ENCODE measurements around the gene PSMB5. TPM values are rescaled to one million over a fixed set of nuclear protein-coding genes. Genes with fewer than 3 reads are reported as not detected.
A peak's percentile ranks its signal among the peaks of the same experiment; 100 is the strongest.

PSMB5 gene
- total RNA-seq, 1 donor from 2014 or later = 118 TPM

DNA sequence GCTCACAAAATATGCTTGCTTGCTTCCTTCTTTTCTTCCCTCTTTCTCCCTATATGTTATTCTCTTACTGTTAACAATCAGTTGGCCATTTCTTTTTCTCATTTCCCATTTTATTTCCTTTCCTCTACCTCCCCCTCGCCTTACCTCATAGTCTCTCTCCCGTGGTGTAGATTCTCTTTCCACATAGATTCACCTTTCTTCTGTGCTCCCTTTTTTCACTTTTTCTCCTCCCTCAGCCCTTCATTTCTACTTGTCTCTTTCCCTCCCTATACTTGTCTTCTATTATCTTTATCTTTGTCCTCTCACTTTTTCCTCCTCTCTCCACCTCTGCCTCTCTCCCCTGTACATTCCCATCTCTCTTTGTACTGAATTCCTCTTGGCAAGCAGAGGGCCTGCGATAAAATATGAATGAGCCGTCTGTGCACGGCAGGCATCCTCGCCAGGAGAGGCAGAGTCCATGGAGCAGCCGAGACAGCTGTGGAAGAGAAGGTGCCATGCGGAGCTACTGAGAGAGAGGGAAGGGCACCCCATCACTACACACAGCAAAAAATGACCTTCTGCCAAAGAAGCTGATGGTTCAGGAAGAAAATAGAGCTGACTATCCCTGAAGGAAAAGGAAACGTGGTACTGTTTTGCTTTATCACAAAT lies 36.9 kb downstream of the PSMB5 start:
- no peak overlapping the region for H3K27ac ChIP-seq (replicated peaks)
- intact Hi-C loops (cut with micrococcal nuclease) = no loop called here
- no peaks in the 10 kb centered on the region for H3K27me3 ChIP-seq (ENCODE audit: low read depth)
- no peaks in the 10 kb centered on the region for H3K9me3 ChIP-seq (replicated peaks)
- TF ChIP-seq, protein P1, sequence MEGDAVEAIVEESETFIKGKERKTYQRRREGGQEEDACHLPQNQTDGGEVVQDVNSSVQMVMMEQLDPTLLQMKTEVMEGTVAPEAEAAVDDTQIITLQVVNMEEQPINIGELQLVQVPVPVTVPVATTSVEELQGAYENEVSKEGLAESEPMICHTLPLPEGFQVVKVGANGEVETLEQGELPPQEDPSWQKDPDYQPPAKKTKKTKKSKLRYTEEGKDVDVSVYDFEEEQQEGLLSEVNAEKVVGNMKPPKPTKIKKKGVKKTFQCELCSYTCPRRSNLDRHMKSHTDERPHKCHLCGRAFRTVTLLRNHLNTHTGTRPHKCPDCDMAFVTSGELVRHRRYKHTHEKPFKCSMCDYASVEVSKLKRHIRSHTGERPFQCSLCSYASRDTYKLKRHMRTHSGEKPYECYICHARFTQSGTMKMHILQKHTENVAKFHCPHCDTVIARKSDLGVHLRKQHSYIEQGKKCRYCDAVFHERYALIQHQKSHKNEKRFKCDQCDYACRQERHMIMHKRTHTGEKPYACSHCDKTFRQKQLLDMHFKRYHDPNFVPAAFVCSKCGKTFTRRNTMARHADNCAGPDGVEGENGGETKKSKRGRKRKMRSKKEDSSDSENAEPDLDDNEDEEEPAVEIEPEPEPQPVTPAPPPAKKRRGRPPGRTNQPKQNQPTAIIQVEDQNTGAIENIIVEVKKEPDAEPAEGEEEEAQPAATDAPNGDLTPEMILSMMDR (IDR thresholded peaks at IDR 0.05; ENCODE audit: borderline replicate concordance) = no peak
- no peaks in the 10 kb centered on the region for H3K36me3 ChIP-seq
- H3K4me1 ChIP-seq = peaks cover 21% of the 10 kb centered on the region
- DNase-seq = no peak
- no peak overlapping the region for H3K4me3 ChIP-seq

DNA sequence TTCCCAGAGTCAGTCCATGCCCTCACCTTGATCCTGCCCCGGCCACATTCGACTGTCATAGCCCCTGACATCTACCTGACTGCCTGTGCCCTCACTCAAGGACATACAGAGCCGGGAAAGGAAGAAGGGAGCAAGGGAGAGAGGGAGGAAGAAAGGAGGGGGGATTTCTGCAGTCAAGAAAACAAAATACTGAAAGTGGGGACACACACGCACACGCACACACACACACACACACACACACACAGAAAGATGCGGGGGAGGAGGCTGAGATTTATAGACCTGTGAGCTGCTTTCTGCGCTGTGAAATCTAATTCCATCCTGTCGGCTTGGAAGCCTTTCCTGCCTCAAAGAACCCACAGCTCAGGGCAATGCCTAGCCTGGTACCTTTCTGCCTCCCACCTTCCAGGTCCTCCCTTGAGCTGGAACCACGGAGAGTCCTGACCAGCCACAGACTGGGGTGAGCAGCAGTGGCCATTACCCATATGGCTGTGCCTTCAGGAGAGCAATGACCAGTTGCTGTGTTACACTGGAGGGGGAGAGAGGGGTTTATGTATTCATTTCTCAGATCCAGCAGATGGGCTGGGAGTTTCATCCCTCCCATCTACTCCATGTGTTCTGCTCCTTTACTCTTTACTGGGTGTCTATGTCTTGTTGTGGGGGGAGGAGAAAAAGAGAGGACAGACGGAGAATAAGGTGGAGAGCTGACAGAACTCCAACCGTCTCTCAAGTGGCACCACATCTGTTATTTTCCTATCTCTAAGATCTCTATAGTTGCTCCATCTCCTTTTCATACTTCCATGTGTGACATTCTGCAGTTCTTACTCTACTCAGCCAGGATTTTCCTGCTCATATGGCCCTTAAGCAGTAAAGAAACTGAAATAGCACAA lies 37.7 kb downstream of the PSMB5 start:
- Histone ChIP-seq H3K27ac (replicated peaks) (no peak overlapping the region), H3K4me3 (no peak overlapping the region), H3K36me3 (no peaks in the 10 kb centered on the region), H3K4me1 (peaks cover 21% of the 10 kb centered on the region), H3K27me3 (ENCODE audit: low read depth) (no peaks in the 10 kb centered on the region), H3K9me3 (replicated peaks) (no peaks in the 10 kb centered on the region)
- DNase-seq = no peak
- TF ChIP-seq, protein P1 (IDR thresholded peaks at IDR 0.05; ENCODE audit: borderline replicate concordance) = no peak
- intact Hi-C loops (cut with micrococcal nuclease) = no loop called here

DNA sequence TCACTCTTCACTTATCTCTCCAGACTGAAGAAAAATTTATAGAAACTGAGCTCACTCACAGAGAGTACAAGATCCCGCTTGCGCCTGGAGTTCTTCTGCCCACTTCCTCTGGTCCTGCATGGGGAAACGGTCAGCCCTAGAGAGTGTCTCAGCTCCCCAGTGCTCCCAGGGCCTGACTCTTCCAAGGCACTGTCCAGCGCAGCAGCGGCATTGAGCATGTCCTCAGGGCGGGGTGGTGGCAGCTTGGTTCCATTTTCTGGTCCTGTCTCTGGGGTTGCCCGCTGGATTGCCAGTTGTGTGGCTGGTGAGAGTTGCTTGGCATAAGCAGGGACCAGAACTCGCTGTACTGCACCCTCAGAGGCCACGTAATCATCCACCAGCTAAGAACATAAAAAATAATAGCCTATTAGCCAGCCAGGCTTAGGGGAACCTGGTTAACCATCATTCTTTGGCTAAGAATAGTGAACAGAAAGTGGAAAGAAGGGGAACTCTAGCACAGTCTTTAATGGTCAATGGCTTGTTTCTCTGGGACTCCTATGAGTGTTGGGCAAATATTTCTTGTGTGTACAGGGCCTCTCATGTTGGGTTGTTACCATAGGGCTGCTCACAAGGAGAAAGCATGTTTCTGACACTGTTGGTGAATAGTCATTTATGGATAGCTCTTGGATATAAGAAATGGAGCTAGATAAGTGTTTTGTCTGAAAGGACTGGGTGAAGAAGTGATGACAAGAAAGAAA lies 38.6 kb downstream of the PSMB5 start:
- TF ChIP-seq, protein P1 (IDR thresholded peaks at IDR 0.05; ENCODE audit: borderline replicate concordance) = no peak
- peaks cover 21% of the 10 kb centered on the region for H3K4me1 ChIP-seq
- intact Hi-C loops (cut with micrococcal nuclease) = no loop called here

DNA sequence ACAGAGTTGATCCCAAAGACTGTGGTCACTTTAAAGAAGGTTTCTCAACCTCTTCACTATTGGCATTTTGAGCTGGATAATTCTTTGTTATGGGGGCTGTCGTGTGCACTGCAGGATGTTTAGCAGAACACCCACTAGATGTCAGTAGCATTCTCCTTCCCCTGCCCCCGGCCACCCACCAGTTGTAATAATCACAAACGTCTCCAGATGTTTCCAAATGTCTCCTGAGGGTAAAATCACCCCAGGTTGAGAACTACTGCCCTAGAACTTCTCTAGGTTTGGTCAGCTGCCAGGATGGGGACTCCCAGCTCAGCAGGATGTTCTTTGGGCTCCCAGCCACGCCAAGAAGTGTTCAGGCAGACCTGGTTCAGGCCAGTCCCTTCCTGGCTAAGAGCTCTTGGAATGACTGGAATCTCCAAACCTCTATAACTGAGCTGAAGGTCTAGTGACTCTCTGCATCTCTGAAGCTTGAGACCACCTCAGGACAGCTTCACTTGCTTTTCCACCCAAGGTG lies 39.9 kb downstream of the PSMB5 start:
- Histone ChIP-seq H3K36me3 (peaks cover 3% of the 10 kb centered on the region), H3K4me3 (no peak overlapping the region), H3K27me3 (ENCODE audit: low read depth) (no peaks in the 10 kb centered on the region), H3K4me1 (peaks cover 21% of the 10 kb centered on the region), H3K27ac (replicated peaks) (no peak overlapping the region), H3K9me3 (replicated peaks) (no peaks in the 10 kb centered on the region)
- intact Hi-C loops (cut with micrococcal nuclease) = no loop called here
- TF ChIP-seq, protein P1 (IDR thresholded peaks at IDR 0.05; ENCODE audit: borderline replicate concordance) = peak; percentile 66
- DNase-seq = no peak

More for the DNA sequence above, 38.6 kb downstream of the PSMB5 start:
- H3K27ac ChIP-seq (replicated peaks) = no peak overlapping the region
- no peaks in the 10 kb centered on the region for H3K27me3 ChIP-seq (ENCODE audit: low read depth)
- no peaks in the 10 kb centered on the region for H3K9me3 ChIP-seq (replicated peaks)
- no peak for DNase-seq
- H3K4me3 ChIP-seq = no peak overlapping the region
- no peaks in the 10 kb centered on the region for H3K36me3 ChIP-seq

DNA sequence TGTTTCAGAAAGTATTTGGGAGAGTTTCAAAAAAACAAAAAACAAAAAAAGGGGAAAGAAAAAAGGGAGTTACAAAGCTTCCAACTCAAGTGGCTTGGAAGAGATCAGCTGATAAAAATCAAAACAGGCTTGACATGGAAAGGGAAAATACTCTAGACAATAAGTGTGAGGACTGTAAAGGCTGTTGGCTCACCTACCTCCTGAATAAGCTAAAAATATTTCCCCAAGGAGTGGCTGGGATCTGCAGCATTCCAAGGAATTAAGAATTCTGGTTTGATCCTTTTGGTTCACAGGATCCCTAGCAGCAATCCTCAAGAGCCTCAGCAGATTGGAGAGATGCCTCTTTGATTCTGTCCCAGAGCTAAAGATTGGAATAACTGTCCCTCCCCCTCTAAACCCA lies 41.2 kb downstream of the PSMB5 start:
- DNase-seq = no peak
- H3K4me1 ChIP-seq = peaks cover 16% of the 10 kb centered on the region
- peaks cover 11% of the 10 kb centered on the region for H3K36me3 ChIP-seq
- H3K4me3 ChIP-seq = no peak overlapping the region
- no peaks in the 10 kb centered on the region for H3K9me3 ChIP-seq (replicated peaks)
- H3K27ac ChIP-seq (replicated peaks) = no peak overlapping the region
- H3K27me3 ChIP-seq (ENCODE audit: low read depth) = no peaks in the 10 kb centered on the region
- TF ChIP-seq, protein P1 (IDR thresholded peaks at IDR 0.05; ENCODE audit: borderline replicate concordance) = no peak
- intact Hi-C loops (cut with micrococcal nuclease) = no loop called here

Measured in left ventricle myocardium inferior (tissue), 1 donor.